ENCODE data around the gene KIF14.
A peak's percentile ranks its signal among the peaks of the same experiment; 100 is the strongest.

The KIF14 gene, protein sequence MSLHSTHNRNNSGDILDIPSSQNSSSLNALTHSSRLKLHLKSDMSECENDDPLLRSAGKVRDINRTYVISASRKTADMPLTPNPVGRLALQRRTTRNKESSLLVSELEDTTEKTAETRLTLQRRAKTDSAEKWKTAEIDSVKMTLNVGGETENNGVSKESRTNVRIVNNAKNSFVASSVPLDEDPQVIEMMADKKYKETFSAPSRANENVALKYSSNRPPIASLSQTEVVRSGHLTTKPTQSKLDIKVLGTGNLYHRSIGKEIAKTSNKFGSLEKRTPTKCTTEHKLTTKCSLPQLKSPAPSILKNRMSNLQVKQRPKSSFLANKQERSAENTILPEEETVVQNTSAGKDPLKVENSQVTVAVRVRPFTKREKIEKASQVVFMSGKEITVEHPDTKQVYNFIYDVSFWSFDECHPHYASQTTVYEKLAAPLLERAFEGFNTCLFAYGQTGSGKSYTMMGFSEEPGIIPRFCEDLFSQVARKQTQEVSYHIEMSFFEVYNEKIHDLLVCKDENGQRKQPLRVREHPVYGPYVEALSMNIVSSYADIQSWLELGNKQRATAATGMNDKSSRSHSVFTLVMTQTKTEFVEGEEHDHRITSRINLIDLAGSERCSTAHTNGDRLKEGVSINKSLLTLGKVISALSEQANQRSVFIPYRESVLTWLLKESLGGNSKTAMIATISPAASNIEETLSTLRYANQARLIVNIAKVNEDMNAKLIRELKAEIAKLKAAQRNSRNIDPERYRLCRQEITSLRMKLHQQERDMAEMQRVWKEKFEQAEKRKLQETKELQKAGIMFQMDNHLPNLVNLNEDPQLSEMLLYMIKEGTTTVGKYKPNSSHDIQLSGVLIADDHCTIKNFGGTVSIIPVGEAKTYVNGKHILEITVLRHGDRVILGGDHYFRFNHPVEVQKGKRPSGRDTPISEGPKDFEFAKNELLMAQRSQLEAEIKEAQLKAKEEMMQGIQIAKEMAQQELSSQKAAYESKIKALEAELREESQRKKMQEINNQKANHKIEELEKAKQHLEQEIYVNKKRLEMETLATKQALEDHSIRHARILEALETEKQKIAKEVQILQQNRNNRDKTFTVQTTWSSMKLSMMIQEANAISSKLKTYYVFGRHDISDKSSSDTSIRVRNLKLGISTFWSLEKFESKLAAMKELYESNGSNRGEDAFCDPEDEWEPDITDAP (N-terminal part only)

DNA sequence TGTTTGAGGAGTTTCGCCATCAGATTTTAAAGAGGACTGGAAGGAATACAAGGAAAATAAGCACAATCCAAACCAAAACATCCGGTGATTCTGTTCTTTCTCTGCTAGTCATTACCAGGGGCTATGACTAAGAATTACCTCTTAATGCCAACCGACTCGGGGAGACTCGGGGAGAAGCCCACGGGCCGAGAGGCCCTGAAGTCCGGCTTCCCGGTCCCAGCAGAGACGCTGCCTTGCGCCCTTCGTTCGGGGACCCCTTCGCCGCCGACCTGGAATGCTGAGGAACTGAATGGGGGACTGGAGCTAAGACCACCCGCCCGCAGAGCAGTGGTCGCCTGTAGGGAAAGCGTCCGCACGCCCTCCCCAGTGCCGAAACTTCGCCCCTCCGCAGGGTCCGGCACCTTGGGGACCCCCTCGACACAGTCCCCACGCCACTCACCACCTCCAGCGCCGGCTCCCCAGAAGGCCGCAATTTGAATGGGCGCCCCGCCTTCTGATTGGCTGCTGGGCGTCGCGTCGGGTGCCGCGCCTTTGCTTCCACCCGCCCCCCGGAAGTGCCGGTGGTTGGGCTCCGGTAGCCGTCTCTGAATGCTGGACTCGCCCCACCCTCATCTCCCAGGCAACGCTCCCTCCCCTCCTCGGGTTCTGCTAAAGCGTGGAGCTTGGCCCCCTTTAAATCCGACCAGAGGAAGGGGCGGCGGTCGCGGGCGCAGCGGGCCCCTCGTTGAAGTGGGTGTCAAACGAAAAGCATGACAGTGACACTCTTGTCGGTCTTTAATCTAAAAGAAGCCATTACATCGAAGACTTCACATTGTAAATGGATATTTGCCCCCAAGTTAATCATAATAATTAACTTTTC lies at the start of gene KIF14:
TSS of gene KIF14 (minus strand) at position 479 of the 859 bp plus-strand sequence. CDS start 2,028 bp downstream, outside the sequence.
- peak; percentile 83 to 84 for DNase-seq (ENCODE audit: low read depth in 2 of 2)

DNA sequence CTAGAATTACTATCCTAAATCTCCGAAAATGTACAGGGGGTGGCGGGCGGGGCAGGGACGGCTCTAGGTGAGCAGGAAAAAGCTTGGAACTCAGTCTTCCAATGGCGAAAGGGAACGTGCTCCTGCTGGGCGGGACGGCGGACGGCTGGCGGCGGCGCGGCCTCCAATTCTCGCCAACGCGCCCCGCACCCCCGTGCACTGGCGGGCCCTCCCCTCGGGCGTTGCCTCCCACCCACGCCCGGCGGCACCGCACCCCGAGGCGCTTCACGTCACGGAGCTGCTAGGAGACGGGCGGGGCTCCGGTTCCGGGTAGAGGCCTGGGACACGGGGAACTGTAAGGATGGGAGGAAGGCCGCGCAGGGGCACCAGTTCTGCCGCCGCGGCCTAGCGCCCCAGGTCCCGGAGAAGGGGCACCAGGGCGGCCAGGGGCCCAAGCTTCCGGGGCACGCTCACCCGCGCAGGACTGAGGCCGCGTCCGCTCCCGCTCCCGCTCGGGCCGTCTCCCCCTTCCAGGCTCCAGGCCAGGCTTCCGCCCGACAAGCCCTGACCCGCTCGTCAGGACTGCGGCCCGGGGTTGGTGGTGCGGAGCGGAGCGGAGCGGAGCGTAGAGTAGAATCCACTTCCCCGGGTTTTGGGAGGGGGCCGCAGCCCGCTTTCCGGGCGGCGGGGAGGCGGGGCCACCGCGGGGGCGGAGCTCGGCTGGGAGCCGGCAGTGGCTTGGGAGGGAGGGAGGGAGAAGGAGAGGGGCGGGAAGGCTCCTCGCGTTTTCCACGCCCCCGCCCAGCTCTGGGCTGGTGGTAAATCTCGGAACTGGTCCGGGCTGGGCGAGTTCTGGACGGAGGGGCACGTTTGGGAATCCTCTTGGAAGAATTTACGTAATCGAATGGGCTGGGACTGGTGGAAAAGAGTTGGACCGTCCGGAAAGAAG lies 49.0 kb upstream of the KIF14 start, which contains the start of gene DDX59:
TSS of gene DDX59 (minus strand) at position 594 of the 928 bp plus-strand sequence. CDS start 3,167 bp downstream, outside the sequence.
- DNase-seq (ENCODE audit: low read depth in 2 of 2) = peak; percentile 78 to 79

DNA sequence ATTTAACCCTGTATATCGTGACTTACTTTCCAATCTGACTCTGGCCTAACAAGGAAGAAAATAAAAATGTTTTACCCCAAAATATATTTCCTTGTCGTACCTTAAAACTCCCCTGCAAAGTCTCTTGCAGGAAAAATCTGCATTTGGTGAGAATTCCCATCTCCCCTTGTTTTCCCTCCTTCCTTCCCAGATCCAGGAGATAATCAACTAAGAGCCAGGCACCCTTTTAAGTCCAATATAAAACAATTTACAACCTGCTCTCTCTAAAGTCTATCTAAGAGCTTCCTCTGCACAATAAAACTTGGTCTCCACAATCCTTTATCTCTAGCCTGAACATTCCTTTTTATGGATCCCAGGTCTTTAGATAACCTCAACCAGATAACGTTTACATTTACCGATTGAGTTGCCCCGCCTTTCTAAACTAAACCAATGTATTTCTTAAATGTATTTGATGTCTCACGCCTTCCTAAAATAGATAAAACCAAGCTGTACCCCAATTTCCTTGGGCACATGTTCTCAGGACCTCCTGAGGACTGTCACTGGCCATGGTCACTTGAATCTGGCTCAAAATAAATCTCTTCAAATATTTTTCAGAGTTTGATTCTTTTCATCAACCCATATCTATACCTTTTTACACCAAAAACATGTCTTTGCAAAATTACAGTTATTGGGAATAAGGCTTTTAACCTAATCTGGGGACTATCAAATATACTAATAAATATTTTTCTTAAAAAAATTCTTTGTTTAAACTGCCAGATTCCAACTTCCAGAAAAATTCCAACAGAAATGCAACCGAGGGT lies 48.2 kb upstream of the KIF14 start:
- DNase-seq (ENCODE audit: low read depth in 2 of 2) = no peak

DNA sequence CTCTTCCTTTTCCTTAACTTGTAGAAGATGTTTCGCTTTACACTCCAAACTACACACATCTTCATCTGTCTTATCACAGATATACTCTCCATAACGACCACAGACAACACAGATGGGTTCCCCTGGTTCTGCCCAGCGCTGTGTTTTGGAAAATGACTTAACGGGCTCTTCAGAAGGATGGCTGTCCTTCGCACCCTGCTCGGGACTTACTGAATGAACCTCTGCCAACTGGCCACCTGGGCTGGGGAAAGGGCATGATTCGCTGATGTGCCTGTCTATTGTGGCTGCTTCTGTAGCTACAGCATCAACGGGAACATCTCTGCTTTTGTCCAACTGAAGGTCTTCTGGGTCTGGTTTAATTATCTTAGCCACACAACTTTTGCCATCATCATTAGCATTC lies 45.8 kb upstream of the KIF14 start:
- DNase-seq (ENCODE audit: low read depth in 2 of 2) = no peak

DNA sequence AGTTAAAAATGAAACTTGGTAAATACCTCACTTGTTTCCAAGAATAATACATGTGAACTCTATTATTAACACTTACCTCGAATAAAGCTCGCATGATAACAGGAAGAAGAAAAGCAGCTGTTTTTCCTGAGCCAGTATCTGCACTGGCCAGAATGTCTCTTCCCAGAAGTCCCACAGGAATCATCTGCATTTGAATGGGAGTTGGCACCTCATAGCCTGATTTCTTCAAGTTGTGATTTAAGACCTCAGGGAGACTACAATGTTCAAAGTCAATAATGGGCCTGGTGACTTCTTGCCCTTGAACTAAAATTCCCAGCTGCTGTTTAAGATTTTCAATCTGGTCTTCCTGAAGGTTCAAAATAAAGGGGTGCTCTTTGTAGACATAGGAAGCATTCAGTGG lies 45.3 kb upstream of the KIF14 start:
- DNase-seq (ENCODE audit: low read depth in 2 of 2) = no peak

DNA sequence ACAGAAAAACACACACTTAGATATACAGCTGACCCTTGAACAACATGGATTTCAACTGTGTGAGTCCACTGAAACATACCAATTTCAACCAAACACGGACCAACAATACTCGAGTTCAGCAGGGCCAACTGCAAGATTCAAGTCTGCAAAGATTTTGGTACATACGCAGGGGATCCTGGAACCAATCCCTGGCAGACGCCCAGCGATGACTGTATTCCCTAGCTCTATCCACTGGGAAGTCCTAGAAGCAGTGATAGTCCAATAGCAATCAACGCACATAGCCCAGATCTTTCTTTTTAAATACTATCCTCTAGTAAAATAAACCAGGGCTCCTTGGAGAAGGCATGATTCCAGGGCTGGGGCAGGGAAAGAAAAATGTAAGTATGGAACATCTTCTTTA lies 40.2 kb upstream of the KIF14 start:
- DNase-seq (ENCODE audit: low read depth in 2 of 2) = no peak

DNA sequence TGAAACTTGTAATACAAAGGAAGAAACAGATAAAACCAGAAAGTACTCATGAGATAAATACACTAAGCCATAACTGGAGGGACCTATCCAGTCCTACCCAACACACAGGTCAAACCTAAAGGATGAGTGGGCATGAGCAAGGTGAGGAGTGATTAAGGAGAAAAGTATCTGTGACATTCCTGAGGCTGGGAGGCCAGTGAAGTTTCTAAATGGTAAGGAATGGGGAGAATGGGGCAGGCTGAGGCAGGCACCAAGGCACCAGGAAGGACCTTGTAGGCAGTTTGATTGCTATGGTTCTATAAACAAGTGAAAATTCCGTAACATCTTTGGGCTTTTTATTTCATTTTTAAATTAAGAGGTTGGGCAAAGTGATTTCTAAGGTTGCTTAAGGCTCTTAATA lies 38.7 kb upstream of the KIF14 start:
- DNase-seq (ENCODE audit: low read depth in 2 of 2) = no peak

DNA sequence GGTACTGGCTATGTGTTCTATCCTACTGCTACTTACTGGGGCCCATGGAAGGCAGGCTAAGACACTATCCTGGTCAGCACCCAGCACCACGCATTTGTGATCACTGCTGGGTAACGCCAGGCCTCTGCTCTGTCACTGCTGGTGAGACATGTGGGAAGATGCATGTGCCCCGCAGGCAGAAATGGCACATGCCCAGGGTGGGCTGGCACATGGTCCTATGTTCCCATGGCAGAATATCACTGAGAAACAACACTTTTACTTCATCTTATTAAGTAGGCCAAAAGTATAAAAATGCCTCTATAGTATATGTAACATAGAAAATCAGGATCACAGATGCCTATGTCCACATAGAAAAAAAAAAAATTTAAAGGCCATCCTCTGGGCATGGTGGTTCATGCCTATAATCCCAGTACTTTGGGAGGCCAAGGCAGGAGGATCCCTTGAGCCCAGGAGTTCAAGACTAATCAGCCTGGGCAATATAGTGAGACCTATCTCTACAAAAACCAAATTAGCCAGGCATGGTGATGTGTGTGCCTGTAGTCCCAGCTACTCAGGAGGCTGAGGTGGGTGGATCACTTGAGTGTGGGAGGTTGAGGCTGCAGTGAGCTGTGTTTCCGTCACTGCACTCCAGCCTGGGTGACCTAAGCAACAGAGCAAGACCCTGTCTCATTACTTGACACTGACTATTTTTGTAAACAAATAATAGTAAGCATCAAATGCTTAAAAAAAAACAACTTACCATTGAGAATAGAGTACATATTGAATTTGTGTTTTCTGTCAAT lies 37.7 kb upstream of the KIF14 start:
- no peak for DNase-seq (ENCODE audit: low read depth in 2 of 2)

DNA sequence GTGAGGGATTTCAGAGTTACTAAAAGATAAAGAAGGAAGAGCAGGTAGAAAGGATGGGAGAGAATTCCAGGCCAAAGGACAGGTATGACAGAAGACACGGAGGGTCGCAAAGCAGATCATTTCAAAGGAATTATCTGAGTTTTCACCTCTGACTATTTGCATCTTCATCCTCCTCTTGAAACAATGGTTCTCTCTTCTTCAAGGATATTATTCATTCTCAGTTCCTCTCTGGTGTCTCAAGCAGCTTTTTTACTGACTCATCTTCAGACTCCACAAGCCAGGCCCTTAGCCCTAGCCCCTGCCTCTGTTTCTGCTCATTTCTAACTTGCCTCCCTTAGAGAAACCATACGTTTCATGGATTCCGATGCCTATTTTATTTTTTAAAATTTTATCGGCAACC lies 34.1 kb upstream of the KIF14 start:
- no peak for DNase-seq (ENCODE audit: low read depth in 2 of 2)

DNA sequence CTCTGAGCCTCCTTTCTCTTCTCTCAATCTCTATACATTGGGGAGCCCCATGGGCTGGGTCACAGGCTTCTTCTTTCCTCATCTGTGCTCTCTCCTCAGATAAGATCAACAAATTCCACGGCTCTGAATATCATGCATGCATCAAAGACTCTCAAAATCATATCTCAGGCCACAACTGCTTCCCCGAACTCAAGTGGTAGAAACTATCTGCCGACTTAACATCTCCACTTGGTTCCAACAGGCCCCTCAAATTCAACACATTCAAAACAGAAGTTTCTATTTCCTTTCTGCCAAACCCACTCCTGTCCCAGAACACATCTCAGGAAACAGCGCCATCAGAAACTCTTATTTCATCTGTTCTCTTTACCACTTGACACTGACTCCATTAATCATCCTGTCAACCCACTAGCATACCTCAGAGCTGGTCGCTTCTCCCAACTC lies 32.5 kb upstream of the KIF14 start:
- no peak for DNase-seq (ENCODE audit: low read depth in 2 of 2)

DNA sequence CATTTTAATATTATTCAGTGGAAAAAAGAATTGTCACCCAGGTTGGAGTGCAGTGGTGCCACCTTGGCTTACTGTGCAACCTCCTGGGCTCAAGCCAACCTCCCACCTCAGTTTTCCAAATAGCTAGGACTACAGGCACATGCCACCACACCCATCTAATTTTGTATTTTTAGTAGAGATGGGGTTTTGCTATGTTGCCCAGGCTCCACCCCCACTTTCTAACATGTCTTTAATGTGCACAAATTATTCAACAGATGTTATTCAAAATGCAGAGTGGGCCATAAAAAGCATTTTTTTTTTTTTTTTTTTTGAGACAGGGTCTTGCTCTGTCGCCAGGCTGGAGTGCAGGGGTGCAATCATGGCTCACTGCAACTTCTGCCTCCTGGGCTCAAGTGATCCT lies 31.8 kb upstream of the KIF14 start:
- no peak for DNase-seq (ENCODE audit: low read depth in 2 of 2)

DNA sequence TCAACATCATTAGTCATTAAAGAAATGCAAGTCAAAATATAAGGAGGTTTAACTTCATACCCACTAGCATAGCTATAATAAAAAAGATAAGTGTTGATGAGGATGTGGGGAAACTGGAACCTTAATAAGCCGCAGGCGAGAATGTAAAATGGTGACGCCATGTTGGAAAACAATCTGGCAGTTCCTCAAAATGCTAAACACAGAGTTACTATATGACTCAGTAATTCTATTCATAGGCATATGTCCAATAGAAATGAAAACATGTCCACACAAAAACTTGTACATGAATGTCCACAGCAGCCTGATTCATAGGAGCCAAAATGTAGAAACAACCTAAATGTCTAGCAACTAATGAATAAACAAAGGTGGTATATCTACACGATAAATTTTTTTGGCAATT lies 26.0 kb upstream of the KIF14 start:
- no peak for DNase-seq (ENCODE audit: low read depth in 2 of 2)

DNA sequence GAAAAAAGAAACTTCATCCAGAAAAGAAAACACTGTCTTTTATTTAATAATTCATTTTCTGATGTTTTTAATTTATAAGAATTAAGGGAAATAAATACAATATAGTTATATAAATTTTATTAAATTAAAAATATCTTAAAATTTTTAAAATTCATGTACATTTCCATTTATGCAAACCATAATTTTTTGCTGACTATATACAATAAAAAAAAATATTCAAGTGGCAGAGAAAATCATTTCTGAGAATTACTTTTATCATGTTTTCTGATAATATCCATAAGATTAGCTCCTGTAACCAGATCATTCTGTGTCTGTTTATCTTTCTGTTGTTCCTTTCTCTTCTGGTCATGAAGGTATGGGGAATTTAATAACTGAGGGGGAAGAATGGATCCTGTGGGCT lies 23.5 kb upstream of the KIF14 start:
- DNase-seq (ENCODE audit: low read depth in 2 of 2) = no peak

DNA sequence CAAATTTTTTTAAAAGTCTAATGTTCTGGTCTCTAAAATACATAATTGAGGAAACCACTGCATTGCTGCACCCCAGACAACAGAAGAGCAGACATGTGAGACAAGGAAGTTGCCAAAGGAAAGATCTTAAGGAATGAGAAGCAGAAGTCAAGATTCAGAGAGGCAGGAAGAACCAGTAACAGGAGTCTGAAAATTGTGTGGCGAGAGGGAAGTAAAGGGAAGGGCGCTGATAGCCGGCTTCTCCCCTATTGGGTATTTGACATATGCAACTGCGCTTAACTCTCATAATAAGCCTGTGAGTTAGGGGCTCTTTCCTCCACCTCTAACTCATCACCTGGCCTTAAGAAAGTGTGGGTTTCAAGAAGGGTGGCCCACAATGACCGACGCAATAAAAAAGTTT lies 21.9 kb upstream of the KIF14 start:
- no peak for DNase-seq (ENCODE audit: low read depth in 2 of 2)

DNA sequence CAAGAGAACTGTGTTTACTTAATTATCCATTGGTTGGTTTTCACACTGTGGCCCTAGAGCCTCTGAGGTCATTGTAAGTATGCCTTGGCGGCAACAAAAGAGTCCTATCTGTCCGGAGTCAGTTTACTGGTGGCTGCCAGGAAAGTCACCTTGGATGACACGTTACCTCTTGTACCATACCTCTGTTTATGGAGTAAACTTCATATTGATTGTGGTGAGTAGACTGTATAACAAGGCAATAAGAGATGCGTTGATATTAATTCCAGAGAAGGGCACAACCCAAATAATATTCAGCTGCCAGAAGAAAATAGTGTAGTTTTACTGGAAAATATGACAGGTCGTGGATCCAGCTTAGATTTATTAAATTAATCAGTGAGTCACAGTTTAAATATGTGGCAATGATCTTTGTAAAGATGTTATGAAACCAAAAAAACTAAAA lies 20.4 kb upstream of the KIF14 start:
- DNase-seq (ENCODE audit: low read depth in 2 of 2) = no peak

DNA sequence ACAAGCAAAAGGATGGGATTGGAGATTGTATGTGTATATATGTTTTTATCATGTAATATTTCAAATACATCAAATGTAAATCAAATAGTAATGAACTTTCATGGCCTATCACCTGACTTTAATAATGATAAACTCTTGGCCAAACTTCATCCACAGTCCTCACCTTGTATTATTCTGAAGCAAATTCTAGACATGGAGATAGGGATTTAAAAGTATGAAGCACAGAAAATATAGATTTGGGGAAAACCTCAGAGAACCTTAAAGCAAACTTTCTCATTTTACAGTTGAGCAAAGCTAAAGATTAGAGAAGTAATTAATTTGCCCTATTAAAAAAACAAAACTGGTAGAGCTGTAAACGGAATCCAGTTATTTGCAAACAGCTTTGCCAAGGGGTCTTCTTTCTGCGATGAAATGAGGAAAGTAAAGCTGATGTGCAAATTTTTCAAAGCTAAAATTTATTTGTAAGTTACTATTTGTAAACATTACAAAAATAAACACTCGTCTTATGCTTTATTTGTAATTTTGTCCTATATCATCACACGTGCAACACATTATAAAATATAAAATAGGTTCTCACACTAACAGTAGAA lies 19.9 kb upstream of the KIF14 start:
- no peak for DNase-seq (ENCODE audit: low read depth in 2 of 2)

DNA sequence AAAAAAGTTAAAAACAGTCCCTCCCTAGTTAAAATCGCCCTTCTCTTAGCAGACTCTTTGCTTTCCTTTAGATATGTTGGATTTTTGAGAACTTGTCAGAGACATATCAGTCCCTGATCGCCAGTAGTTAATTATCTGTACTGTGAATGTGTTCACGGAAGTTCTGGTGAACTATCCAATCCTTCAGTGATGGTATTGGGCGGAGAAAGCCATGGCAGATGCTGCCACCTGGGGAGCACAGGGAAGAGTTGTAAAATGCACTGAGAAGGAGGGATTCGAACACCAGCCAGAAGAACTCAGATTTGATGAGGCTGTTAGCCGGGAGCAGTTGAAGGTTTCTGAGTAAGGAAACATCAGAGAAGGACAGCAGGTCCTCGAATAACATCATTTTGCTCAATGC lies 17.5 kb upstream of the KIF14 start:
- no peak for DNase-seq (ENCODE audit: low read depth in 2 of 2)

DNA sequence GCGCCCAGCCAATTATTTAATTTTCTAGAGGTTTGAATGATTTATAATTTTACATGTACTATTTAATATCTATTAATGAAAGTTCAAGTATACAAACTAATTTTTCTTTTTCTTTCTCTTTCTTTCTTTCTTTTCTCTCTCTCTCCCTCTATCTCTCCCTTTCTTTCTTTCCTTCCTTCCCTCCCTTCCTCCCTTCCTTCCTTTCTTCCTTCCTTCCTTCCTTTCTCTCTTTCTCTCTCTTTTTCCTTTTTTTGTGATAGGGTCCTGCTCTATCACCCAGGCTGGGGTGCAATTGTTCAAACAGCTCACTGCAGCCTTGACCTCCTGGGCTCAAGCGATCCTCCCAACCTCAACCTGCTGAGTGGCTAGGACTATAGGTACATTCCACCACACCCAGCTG lies 16.1 kb upstream of the KIF14 start:
- DNase-seq (ENCODE audit: low read depth in 2 of 2) = no peak

Data from stimulated activated CD8-positive, alpha-beta memory T cell treated with anti-CD3 and anti-CD28 coated beads, Interleukin-2, amount 100 ng/mL, for 1 hour (primary cell).